ENCODE measurements around the gene C16orf82. TPM values are rescaled to one million over a fixed set of nuclear protein-coding genes. Genes with fewer than 3 reads are reported as not detected.

Gene C16orf82
- polyA plus RNA-seq, 1 donor from 2014 or later, result not detected

- Histone ChIP-seq H3K27ac (ENCODE audit: low read length) (no peak overlapping the region), H3K79me2 (replicated peaks; ENCODE audit: insufficient read depth, low read length) (no peaks in the 10 kb centered on the region), H3K9me3 (ENCODE audit: low read length) (no peaks in the 10 kb centered on the region), H3K9ac (ENCODE audit: low read length) (no peak overlapping the region), H3K4me3 (ENCODE audit: low read length) (no peak overlapping the region), H3F3A (ENCODE audit: insufficient read depth, low read length, poor library complexity, severe bottlenecking) (no peaks in the 10 kb centered on the region), H3K27me3 (ENCODE audit: insufficient read depth, low read depth, low read length) (no peaks in the 10 kb centered on the region), H3K9me2 (ENCODE audit: insufficient read depth, low read length) (no peaks in the 10 kb centered on the region), H2AFZ (ENCODE audit: low read depth, low read length) (no peak overlapping the region), H3K4me2 (ENCODE audit: low read length) (no peak overlapping the region), H3K36me3 (ENCODE audit: insufficient read depth, low read length) (no peaks in the 10 kb centered on the region), H4K20me1 (ENCODE audit: insufficient read depth) (no peaks in the 10 kb centered on the region)
- TF ChIP-seq, protein P1, sequence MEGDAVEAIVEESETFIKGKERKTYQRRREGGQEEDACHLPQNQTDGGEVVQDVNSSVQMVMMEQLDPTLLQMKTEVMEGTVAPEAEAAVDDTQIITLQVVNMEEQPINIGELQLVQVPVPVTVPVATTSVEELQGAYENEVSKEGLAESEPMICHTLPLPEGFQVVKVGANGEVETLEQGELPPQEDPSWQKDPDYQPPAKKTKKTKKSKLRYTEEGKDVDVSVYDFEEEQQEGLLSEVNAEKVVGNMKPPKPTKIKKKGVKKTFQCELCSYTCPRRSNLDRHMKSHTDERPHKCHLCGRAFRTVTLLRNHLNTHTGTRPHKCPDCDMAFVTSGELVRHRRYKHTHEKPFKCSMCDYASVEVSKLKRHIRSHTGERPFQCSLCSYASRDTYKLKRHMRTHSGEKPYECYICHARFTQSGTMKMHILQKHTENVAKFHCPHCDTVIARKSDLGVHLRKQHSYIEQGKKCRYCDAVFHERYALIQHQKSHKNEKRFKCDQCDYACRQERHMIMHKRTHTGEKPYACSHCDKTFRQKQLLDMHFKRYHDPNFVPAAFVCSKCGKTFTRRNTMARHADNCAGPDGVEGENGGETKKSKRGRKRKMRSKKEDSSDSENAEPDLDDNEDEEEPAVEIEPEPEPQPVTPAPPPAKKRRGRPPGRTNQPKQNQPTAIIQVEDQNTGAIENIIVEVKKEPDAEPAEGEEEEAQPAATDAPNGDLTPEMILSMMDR (IDR thresholded peaks at IDR 0.05; ENCODE audit: poor library complexity, severe bottlenecking), result no peak
- TF ChIP-seq RAD21 (conservative IDR thresholded peaks at IDR 0.05) (no peak), SMC3 (conservative IDR thresholded peaks at IDR 0.05; ENCODE audit: poor library complexity) (no peak), POLR2AphosphoS5 (IDR thresholded peaks at IDR 0.05) (no peak), EZH2 (IDR thresholded peaks at IDR 0.05; ENCODE audit: borderline replicate concordance, insufficient read depth, low read length, poor library complexity, severe bottlenecking) (no peak), EP300 (conservative IDR thresholded peaks at IDR 0.05; ENCODE audit: poor library complexity, severe bottlenecking) (no peak)
- TF ChIP-seq, protein P2, sequence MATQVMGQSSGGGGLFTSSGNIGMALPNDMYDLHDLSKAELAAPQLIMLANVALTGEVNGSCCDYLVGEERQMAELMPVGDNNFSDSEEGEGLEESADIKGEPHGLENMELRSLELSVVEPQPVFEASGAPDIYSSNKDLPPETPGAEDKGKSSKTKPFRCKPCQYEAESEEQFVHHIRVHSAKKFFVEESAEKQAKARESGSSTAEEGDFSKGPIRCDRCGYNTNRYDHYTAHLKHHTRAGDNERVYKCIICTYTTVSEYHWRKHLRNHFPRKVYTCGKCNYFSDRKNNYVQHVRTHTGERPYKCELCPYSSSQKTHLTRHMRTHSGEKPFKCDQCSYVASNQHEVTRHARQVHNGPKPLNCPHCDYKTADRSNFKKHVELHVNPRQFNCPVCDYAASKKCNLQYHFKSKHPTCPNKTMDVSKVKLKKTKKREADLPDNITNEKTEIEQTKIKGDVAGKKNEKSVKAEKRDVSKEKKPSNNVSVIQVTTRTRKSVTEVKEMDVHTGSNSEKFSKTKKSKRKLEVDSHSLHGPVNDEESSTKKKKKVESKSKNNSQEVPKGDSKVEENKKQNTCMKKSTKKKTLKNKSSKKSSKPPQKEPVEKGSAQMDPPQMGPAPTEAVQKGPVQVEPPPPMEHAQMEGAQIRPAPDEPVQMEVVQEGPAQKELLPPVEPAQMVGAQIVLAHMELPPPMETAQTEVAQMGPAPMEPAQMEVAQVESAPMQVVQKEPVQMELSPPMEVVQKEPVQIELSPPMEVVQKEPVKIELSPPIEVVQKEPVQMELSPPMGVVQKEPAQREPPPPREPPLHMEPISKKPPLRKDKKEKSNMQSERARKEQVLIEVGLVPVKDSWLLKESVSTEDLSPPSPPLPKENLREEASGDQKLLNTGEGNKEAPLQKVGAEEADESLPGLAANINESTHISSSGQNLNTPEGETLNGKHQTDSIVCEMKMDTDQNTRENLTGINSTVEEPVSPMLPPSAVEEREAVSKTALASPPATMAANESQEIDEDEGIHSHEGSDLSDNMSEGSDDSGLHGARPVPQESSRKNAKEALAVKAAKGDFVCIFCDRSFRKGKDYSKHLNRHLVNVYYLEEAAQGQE (IDR thresholded peaks at IDR 0.05; ENCODE audit: borderline replicate concordance), result no peak
Observed at GRCh38 chr16:27058299-27058698, 8.4 kb upstream of the C16orf82 start.

GRCh38 chr16:27070776-27071175 is 4.0 kb downstream of the C16orf82 start:
- no peak overlapping the region for H3K9ac ChIP-seq (ENCODE audit: low read length)
- H2AFZ ChIP-seq (ENCODE audit: low read depth, low read length), result no peak overlapping the region
- H3K27ac ChIP-seq (ENCODE audit: low read length), result no peak overlapping the region
- H3K9me3 ChIP-seq (ENCODE audit: low read length), result peaks cover 6% of the 10 kb centered on the region
- no peaks in the 10 kb centered on the region for H3K79me2 ChIP-seq (replicated peaks; ENCODE audit: insufficient read depth, low read length)
- H3K9me2 ChIP-seq (ENCODE audit: insufficient read depth, low read length), result no peaks in the 10 kb centered on the region
- H4K20me1 ChIP-seq (ENCODE audit: insufficient read depth), result no peaks in the 10 kb centered on the region
- TF ChIP-seq EP300 (conservative IDR thresholded peaks at IDR 0.05; ENCODE audit: poor library complexity, severe bottlenecking) (no peak), TAF1 (IDR thresholded peaks at IDR 0.05; ENCODE audit: low read depth) (no peak), POLR2AphosphoS5 (IDR thresholded peaks at IDR 0.05) (no peak), RAD21 (conservative IDR thresholded peaks at IDR 0.05) (no peak), SMC3 (conservative IDR thresholded peaks at IDR 0.05; ENCODE audit: poor library complexity) (no peak), EZH2 (IDR thresholded peaks at IDR 0.05; ENCODE audit: borderline replicate concordance, insufficient read depth, low read length, poor library complexity, severe bottlenecking) (no peak), MXI1 (conservative IDR thresholded peaks at IDR 0.05; ENCODE audit: poor library complexity, severe bottlenecking) (no peak)
- TF ChIP-seq, protein P1 (IDR thresholded peaks at IDR 0.05; ENCODE audit: poor library complexity, severe bottlenecking), result no peak
- TF ChIP-seq, protein P2 (IDR thresholded peaks at IDR 0.05; ENCODE audit: borderline replicate concordance), result no peak
- no peak overlapping the region for H3K4me3 ChIP-seq (ENCODE audit: low read length)
- H3F3A ChIP-seq (ENCODE audit: insufficient read depth, low read length, poor library complexity, severe bottlenecking), result no peaks in the 10 kb centered on the region
- H3K27me3 ChIP-seq (ENCODE audit: insufficient read depth, low read depth, low read length), result no peaks in the 10 kb centered on the region
- H3K4me2 ChIP-seq (ENCODE audit: low read length), result no peak overlapping the region
- H3K36me3 ChIP-seq (ENCODE audit: insufficient read depth, low read length), result no peaks in the 10 kb centered on the region

Data from neural cell (in vitro differentiated cells).